Omental fat pad (tissue), 4 donors: Measurements from ENCODE around the gene SDHAF1. TPM values are rescaled to one million over a fixed set of nuclear protein-coding genes. Genes with fewer than 3 reads are reported as not detected.

Source experiments
- ATAC-seq: fragments of 150-250 bp; one replicate; pipeline ENCODE4 v1.9.1; 2016; ENCODE audit warnings: mild to moderate bottlenecking, moderate library complexity; ENCODE audit not compliant: low FRiP score
- DNase-seq: peaks from one replicate; pipeline ENCODE4 v3.0.0-alpha.2; 2019; ENCODE audit warnings: low spot score
- total RNA-seq, 4 donors: library from RNA; depleted of rRNA; stranded (reverse); fragments of >200 nt; gene quantifications; one replicate each; pipeline ENCODE4 v1.1.0, GENCODE V29; 2016
- TF ChIP-seq, protein P1 (sequence below), 3 donors: fragments of 450-650 bp; IDR thresholded peaks; one replicate each; pipeline ENCODE4 v1.5.1; 2016 to 2017; ENCODE audit warnings: antibody characterized with exemption in 3 of 3, mild to moderate bottlenecking in 3 of 3, moderate library complexity in 2 of 3

SDHAF1 gene
- total RNA-seq, 4 donors from 2014 or later = 19.0 to 53.8 (median 32.2) TPM

DNA sequence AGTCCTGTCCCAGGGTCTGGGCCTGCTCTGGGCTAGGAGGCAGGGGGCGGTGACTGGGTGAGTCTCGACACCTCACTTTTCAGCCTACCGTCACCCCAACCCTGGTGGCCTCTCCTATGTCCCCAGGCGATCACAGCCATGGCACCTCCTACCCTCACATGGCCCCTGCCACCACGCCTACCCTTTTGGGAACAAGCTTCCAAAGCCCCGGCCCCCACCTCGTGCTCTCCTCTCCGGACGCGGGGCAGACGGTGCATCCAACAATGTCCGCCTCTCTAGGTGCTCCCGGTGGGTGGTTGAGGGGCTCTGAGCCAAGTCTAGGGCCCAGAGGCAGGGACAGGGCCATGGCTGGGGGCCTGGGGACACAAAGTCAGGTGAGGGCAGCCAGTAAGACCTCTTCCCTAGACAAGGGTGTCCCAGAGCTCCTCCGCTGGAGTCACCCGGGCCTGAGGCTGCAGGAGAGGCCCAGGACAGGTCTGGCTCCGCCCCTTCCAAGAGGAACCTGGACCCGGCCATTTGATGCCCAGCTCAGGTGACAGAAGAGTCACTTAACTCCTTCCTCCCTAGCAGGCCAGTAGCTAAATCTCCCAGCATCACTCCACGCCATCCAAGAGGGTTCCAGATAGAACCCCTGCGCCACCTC, 13.5 kb downstream of the SDHAF1 start, which contains the start of gene SYNE4:
TSS of gene SYNE4 (minus strand) at position 478 of the 643 bp plus-strand sequence. CDS start at position 346, 132 bp downstream.
- DNase-seq = no peak

DNA sequence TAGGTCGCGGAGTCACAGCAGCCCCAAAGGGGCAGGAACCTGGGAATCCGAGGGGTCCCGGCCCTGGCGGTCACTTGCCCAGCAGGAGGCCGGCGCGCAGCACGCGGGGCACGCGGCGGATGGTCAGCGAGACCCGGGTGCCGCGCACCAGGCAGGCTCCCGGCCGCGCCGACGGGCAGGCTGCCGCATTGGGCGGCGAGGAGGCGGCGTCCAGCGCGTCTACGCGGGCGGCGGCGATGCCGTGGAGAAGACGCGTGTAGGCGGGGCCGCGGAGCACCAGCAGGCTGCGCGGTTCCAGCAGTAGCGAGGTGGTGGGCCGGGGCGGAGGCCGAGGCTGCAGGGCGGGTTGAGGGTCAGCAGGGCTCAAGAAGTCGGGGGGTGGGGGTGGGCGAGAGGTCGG, 14.2 kb downstream of the SDHAF1 start:
- TF ChIP-seq, protein P1, sequence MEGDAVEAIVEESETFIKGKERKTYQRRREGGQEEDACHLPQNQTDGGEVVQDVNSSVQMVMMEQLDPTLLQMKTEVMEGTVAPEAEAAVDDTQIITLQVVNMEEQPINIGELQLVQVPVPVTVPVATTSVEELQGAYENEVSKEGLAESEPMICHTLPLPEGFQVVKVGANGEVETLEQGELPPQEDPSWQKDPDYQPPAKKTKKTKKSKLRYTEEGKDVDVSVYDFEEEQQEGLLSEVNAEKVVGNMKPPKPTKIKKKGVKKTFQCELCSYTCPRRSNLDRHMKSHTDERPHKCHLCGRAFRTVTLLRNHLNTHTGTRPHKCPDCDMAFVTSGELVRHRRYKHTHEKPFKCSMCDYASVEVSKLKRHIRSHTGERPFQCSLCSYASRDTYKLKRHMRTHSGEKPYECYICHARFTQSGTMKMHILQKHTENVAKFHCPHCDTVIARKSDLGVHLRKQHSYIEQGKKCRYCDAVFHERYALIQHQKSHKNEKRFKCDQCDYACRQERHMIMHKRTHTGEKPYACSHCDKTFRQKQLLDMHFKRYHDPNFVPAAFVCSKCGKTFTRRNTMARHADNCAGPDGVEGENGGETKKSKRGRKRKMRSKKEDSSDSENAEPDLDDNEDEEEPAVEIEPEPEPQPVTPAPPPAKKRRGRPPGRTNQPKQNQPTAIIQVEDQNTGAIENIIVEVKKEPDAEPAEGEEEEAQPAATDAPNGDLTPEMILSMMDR (IDR thresholded peaks at IDR 0.05) = no peak
- DNase-seq = no peak
- peak; percentile 58 for ATAC-seq

More for the DNA sequence above, 13.5 kb downstream of the SDHAF1 start, which contains the start of gene SYNE4:
- TF ChIP-seq, protein P1 (IDR thresholded peaks at IDR 0.05) = no peak
- no peak for ATAC-seq

DNA sequence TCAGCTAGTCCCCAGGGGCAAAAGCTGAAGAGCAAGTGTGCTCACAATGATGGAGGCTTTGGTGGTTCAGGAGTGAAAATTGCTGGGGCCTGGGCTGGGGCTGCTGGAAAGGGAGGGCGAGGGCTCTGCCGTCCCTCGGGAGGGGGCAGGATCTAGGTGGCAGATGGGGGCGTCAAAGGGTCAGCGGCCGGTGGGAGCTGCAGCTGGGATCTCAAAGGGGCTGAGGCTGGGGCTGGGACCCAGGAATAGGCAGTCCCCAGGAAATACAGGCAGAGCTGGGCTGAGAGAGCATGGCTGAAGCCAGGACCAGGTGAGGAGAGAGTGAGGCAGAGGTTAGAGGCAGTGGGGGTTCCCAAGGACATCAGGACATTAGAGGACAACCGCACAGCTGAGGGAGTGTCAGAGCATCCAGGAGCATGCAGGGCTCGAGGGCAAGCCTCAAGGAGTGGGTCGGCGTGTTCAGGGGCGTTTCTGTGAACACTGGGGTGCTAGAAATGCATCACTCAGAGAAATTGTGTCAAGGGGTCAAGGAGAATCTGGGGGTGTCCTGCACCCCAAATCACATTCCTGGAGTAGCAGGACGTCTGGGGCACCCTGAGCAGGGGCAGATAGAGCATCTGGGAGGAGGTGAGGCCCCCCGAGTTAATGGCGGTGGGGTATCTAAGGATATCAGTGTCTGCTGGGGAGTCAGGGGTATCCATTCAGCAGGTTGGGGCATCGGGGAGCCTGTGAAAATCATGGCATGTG, 14.8 kb downstream of the SDHAF1 start:
- no peak for DNase-seq
- TF ChIP-seq, protein P1 (IDR thresholded peaks at IDR 0.05) = no peak
- no peak for ATAC-seq

DNA sequence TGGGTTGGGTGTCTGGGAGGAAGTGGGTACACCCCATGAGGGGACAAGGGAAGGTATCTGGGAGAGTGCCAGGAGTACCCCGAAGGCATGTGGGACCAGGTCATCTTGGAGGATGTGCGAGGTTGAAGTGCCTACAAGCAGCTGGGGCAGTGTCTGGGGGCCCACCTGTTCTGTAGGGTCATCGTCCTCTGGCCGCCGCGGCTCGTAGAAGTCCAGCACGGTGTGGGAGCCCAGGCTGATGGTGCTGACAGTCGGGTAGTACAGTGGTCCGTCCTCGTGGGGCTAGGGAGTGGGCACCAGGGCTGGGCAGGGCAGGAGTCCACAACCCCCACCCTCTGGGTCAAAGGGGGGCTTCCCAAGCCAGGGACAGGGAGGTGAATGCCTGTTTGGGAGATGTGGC, 15.4 kb downstream of the SDHAF1 start:
- no peak for ATAC-seq
- TF ChIP-seq, protein P1 (IDR thresholded peaks at IDR 0.05) = no peak

DNA sequence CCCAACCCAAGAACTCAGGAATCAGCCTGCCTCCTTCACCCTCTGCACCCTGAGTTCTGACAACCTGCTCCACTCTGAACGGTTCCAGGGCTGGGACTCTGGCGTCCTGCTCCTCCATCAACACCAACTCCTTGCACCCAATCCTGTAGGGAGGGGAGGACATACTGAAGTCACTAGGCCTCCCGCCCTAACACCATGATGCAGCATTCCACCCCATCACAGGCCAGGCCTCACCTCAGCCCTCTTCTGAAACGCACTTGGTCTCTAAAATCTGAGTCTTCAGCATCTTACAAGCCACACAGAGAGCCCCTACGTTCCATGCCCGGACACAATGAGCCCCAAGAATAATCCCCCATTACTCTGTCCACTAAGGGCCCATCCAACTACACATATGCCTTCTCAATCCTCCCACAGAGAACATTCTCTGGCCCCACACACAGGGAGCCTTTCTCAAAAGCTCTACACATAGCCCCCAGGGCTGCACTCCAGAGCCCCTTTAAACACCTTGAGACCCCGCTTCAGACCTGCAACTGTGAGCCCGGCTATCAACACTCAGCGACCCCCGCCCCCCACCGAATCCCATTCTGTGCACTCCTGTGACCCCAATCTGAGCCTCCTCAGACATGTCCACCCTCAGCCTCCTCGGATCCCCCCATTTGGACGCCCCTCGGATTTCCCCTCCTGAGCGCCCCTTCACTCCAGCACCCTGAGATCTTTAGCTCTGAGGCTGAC, 18.5 kb downstream of the SDHAF1 start:
- DNase-seq (no peak), ATAC-seq (no peak)
- TF ChIP-seq, protein P1 (IDR thresholded peaks at IDR 0.05) = no peak

More for the DNA sequence above, 15.4 kb downstream of the SDHAF1 start:
- no peak for DNase-seq

DNA sequence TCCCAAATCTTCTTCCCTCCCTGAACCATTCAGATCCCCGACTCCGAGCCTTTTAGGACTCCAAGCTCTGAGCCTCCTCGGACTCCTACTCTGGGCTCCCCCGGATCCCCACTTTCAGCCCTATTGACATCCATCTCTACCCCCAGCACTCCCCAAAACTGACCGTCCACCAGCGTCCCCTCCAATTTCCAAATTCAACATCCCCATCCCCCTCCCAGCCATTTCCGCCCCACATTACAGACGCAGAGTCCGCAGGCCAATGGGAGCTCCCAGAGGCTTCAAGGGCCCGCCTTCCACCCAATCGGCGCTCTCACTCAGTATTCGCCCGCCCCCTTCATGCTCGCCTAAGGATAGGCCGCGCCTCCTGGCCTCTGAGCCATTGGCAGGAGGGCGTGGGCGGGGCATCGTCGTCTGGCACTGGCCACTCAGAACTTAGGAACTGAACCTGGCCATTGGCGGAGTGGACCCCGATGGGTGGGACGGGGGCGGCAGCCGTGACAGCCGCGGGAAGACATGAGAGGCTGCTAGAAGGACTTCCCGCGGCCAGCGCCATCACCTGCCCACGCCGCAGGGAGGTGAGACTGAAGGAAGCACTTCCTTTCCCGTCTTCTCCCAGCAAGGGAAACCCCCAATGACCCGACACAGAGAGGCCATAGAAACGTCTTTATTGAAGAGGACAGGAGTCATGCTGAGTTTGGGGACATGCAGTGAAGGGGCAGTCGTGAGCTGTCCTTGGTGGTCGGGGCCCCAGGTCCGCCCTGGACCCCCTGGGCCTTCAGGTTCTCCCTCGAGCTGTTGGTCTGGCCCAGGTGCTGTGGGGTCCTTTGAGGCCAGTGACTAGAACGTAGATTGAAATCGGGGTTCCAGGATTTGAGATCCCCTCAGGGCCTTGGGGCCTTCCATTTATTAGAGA, 19.3 kb downstream of the SDHAF1 start, which contains the start of gene ALKBH6:
TSS of gene ALKBH6 (minus strand) at position 202 of the 913 bp plus-strand sequence. CDS start 816 bp downstream, outside the sequence.
- ATAC-seq (peak; percentile 99), DNase-seq (peak; percentile 99)
- TF ChIP-seq, protein P1 (IDR thresholded peaks at IDR 0.05) = no peak
